OCI-LY1 (cell line): Measurements from ENCODE around the gene SH3BGRL2.

Source experiments
- EZH2 ChIP-seq: fragments of 200-600 bp; sonication (generic), shearing (Covaris generic); IDR thresholded peaks from 2 replicates; pipeline ENCODE4 v1.8.0; 2017; ENCODE audit warnings: borderline replicate concordance, mixed run types, mild to moderate bottlenecking, antibody characterized with exemption, low read length, moderate library complexity, mixed read lengths
- TF ChIP-seq, protein P1 (sequence below): fragments of 200-600 bp; sonication (generic), shearing (Covaris generic); IDR thresholded peaks from 2 replicates; pipeline ENCODE4 v1.5.1; 2017; ENCODE audit warnings: mild to moderate bottlenecking, antibody characterized with exemption, low read length, moderate library complexity, mixed read lengths

DNA sequence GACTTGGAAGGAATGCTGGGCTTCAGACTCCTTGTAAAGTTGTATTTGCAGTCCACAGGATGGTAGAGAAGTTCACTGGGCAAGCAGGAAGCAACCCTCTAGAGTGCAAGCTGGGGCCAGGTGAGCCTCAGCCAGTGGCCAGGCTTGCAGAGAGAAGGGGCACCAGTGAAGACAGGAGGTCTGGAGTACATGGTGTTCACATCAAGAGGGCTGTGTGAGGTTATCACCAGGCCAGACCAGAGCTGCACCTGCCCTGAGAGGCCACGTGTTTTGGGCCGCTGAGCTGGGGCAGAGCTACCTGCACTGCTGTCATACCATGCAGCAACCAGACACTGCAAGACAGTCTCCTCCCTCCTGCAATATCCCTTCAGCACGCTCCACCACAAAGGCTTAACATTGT, 79.0 kb downstream of the SH3BGRL2 start:
- TF ChIP-seq, protein P1, sequence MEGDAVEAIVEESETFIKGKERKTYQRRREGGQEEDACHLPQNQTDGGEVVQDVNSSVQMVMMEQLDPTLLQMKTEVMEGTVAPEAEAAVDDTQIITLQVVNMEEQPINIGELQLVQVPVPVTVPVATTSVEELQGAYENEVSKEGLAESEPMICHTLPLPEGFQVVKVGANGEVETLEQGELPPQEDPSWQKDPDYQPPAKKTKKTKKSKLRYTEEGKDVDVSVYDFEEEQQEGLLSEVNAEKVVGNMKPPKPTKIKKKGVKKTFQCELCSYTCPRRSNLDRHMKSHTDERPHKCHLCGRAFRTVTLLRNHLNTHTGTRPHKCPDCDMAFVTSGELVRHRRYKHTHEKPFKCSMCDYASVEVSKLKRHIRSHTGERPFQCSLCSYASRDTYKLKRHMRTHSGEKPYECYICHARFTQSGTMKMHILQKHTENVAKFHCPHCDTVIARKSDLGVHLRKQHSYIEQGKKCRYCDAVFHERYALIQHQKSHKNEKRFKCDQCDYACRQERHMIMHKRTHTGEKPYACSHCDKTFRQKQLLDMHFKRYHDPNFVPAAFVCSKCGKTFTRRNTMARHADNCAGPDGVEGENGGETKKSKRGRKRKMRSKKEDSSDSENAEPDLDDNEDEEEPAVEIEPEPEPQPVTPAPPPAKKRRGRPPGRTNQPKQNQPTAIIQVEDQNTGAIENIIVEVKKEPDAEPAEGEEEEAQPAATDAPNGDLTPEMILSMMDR, result no peak
- TF ChIP-seq EZH2, result no peak
